Skeletal muscle tissue (tissue), 4 donors: ENCODE measurements around the gene TEX48. TPM values are rescaled to one million over a fixed set of nuclear protein-coding genes. Genes with fewer than 3 reads are reported as not detected.

Experiments
- H3K27ac ChIP-seq: one replicate; pipeline ENCODE4 v1.7.0; 2013; ENCODE audit warnings: mild to moderate bottlenecking, low read depth, low read length, inconsistent platforms
- H3K27me3 ChIP-seq, 3 donors: one replicate each; pipeline ENCODE4 v1.7.0; 2013; ENCODE audit warnings: low read length in 3 of 3; ENCODE audit not compliant: control insufficient read depth in 3 of 3, insufficient read depth in 3 of 3
- H3K36me3 ChIP-seq, 3 donors: one replicate each; pipeline ENCODE4 v1.7.0; 2013; ENCODE audit warnings: low read length in 3 of 3; ENCODE audit not compliant: control insufficient read depth in 3 of 3, insufficient read depth in 3 of 3
- H3K4me1 ChIP-seq, 3 donors: one replicate each; pipeline ENCODE4 v1.7.0; 2013; ENCODE audit warnings: low read length in 3 of 3, mild to moderate bottlenecking in 3 of 3; ENCODE audit not compliant: control insufficient read depth in 3 of 3, insufficient read depth in 3 of 3
- H3K4me3 ChIP-seq, 3 donors: one replicate each; pipeline ENCODE4 v1.7.0; 2013; ENCODE audit warnings: low read length in 3 of 3
- H3K9ac ChIP-seq, 3 donors: one replicate each; pipeline ENCODE4 v1.7.0; 2013; ENCODE audit warnings: low read length in 3 of 3, mild to moderate bottlenecking in 3 of 3, moderate library complexity in 2 of 3, low read depth in 1 of 3
- H3K9me3 ChIP-seq, 3 donors: one replicate each; pipeline ENCODE4 v1.7.0; 2013; ENCODE audit warnings: low read length in 3 of 3; ENCODE audit not compliant: control insufficient read depth in 3 of 3
- total RNA-seq: library from RNA; depleted of rRNA; stranded (reverse); fragments of >200 nt; gene quantifications from one replicate; pipeline ENCODE4 v1.2.3, GENCODE V29; 2014
- donor health status: Osteomylitis.

The TEX48 gene
- total RNA-seq, 1 donor from 2014 or later = not detected

DNA sequence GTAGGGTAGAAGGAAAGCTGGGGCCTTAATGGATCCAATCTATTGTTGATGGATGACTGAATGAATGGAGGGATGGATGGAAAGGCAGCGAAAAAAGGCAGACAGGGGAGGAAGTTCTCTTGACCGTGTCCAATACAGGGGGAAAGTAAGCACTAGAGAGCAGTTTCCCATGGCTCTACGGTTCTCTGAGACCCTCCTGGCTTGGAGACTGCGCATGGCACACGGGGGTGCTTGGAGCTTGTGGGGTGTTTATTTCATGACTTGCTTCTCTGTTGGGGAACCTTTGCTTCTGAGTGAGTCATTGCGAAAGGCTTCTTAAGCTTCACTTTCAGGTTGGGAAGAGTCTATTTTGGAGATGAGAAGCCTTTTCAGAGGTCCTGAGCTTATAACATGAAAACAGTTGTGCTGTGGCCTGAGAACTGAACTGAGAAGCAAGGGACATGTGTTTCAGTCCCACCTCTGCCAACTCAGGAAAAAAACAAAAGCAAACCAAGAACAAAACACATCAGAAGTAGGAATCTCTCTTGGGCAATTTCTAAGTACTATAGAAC, 12.8 kb upstream of the TEX48 start:
- Histone ChIP-seq H3K27me3 (no peaks in the 10 kb centered on the region), H3K4me1 (no peaks in the 10 kb centered on the region), H3K4me3 (no peak overlapping the region), H3K36me3 (no peaks in the 10 kb centered on the region), H3K9me3 (peaks cover 0 to under 1% (median 0%) of the 10 kb centered on the region in 3 donors), H3K27ac (no peak overlapping the region), H3K9ac (no peak overlapping the region)

- Histone ChIP-seq H3K9ac (no peak overlapping the region), H3K9me3 (no peaks in the 10 kb centered on the region), H3K36me3 (no peaks in the 10 kb centered on the region), H3K4me3 (no peak overlapping the region), H3K27me3 (no peaks in the 10 kb centered on the region), H3K27ac (no peak overlapping the region), H3K4me1 (no peaks in the 10 kb centered on the region)
Measured at GRCh38 chr9:114694146-114694545, 12.2 kb upstream of the TEX48 start.

- Histone ChIP-seq H3K36me3 (no peaks in the 10 kb centered on the region), H3K4me3 (no peak overlapping the region), H3K9me3 (no peaks in the 10 kb centered on the region), H3K4me1 (no peaks in the 10 kb centered on the region), H3K27me3 (no peaks in the 10 kb centered on the region), H3K9ac (no peak overlapping the region), H3K27ac (no peak overlapping the region)
Measured at GRCh38 chr9:114693248-114693855, 11.4 kb upstream of the TEX48 start.

- Histone ChIP-seq H3K9ac (no peak overlapping the region), H3K36me3 (no peaks in the 10 kb centered on the region), H3K9me3 (no peaks in the 10 kb centered on the region), H3K27ac (no peak overlapping the region), H3K27me3 (no peaks in the 10 kb centered on the region), H3K4me3 (no peak overlapping the region), H3K4me1 (no peaks in the 10 kb centered on the region)
Measured at GRCh38 chr9:114691956-114692295, 9.9 kb upstream of the TEX48 start.

- Histone ChIP-seq H3K36me3 (no peaks in the 10 kb centered on the region), H3K4me1 (no peaks in the 10 kb centered on the region), H3K9ac (no peak overlapping the region), H3K27me3 (no peaks in the 10 kb centered on the region), H3K9me3 (no peaks in the 10 kb centered on the region), H3K27ac (no peak overlapping the region), H3K4me3 (no peak overlapping the region)
Measured at GRCh38 chr9:114691046-114691955, 9.3 kb upstream of the TEX48 start.

GRCh38 chr9:114690308-114690707, 8.3 kb upstream of the TEX48 start:
- H3K9me3 ChIP-seq = no peaks in the 10 kb centered on the region
- H3K9ac ChIP-seq = no peak overlapping the region
- H3K4me3 ChIP-seq = no peak overlapping the region
- no peak overlapping the region for H3K27ac ChIP-seq
- no peaks in the 10 kb centered on the region for H3K36me3 ChIP-seq
- no peaks in the 10 kb centered on the region for H3K27me3 ChIP-seq
- H3K4me1 ChIP-seq = no peaks in the 10 kb centered on the region

GRCh38 chr9:114689813-114690212, 7.8 kb upstream of the TEX48 start:
- H3K4me3 ChIP-seq = no peak overlapping the region
- H3K9me3 ChIP-seq = no peaks in the 10 kb centered on the region
- H3K4me1 ChIP-seq = no peaks in the 10 kb centered on the region
- H3K9ac ChIP-seq = no peak overlapping the region
- no peaks in the 10 kb centered on the region for H3K36me3 ChIP-seq
- H3K27ac ChIP-seq = no peak overlapping the region
- H3K27me3 ChIP-seq = no peaks in the 10 kb centered on the region

DNA sequence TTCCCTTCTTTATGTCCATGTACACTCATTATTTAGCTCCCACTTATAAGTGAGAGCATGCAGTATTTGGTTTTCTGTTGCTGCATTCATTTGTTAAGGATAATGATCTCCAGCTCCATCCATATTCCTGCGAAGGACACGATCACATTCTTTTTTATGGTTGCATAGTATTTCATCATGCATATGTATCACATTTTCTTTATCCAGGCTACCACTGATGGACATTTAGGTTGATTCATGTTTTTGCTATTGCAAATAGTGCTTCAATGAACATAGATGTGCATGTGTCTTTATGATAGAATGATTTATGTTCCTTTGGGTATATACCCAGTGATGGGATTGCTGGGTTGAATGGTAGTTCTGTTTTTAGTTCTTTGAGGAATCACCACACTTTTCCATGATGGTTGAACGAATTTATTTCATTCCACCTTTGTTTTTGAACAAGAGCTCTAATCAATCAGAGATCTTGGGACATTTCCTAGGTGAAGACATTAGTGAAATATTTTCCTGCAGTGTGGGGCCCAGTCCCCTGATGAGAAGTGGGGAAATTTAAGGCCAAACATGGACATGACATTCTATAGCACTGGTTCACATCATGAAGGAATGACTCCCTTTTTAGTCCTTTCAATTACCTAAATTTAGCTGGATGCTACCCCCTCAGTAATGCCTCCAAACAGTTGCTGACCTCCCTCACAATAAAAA, 7.1 kb upstream of the TEX48 start:
- no peak overlapping the region for H3K4me3 ChIP-seq
- no peak overlapping the region for H3K27ac ChIP-seq
- H3K27me3 ChIP-seq = no peaks in the 10 kb centered on the region
- no peaks in the 10 kb centered on the region for H3K9me3 ChIP-seq
- H3K36me3 ChIP-seq = no peaks in the 10 kb centered on the region
- no peak overlapping the region for H3K9ac ChIP-seq
- H3K4me1 ChIP-seq = no peaks in the 10 kb centered on the region

GRCh38 chr9:114688379-114688778, 6.4 kb upstream of the TEX48 start:
- Histone ChIP-seq H3K4me3 (no peak overlapping the region), H3K27ac (no peak overlapping the region), H3K9ac (no peak overlapping the region), H3K4me1 (no peaks in the 10 kb centered on the region), H3K27me3 (no peaks in the 10 kb centered on the region), H3K36me3 (no peaks in the 10 kb centered on the region), H3K9me3 (no peaks in the 10 kb centered on the region)

DNA sequence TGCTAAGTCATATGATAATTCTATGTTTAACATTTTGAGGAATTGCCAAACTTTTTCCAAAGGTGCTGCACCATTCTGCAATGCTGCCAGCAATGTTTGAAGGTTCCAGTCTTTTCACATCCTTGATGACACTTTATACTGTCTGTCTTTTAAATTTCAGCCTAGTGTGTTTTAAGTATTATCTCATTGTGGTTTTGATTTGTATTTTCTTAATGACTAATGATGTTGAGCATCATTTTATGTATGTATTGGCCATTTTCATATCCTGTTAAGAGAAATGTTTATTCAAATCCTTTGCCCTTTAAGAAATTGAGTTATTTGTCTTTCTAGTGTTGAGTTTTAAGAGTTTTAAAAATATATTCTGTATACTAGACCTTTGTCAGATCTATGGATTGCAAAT, 5.0 kb upstream of the TEX48 start:
- Histone ChIP-seq H3K27me3 (no peaks in the 10 kb centered on the region), H3K9me3 (no peaks in the 10 kb centered on the region), H3K4me3 (no peak overlapping the region), H3K9ac (no peak overlapping the region), H3K4me1 (no peaks in the 10 kb centered on the region), H3K27ac (no peak overlapping the region), H3K36me3 (no peaks in the 10 kb centered on the region)
